Measurements from ENCODE around the gene KRT83.
"Not testable (repeated sequence)": the region's sequence is repeated elsewhere in the genome, so short reads cannot be mapped to it uniquely, and the experiment has no call there.

KRT83 gene

DNA sequence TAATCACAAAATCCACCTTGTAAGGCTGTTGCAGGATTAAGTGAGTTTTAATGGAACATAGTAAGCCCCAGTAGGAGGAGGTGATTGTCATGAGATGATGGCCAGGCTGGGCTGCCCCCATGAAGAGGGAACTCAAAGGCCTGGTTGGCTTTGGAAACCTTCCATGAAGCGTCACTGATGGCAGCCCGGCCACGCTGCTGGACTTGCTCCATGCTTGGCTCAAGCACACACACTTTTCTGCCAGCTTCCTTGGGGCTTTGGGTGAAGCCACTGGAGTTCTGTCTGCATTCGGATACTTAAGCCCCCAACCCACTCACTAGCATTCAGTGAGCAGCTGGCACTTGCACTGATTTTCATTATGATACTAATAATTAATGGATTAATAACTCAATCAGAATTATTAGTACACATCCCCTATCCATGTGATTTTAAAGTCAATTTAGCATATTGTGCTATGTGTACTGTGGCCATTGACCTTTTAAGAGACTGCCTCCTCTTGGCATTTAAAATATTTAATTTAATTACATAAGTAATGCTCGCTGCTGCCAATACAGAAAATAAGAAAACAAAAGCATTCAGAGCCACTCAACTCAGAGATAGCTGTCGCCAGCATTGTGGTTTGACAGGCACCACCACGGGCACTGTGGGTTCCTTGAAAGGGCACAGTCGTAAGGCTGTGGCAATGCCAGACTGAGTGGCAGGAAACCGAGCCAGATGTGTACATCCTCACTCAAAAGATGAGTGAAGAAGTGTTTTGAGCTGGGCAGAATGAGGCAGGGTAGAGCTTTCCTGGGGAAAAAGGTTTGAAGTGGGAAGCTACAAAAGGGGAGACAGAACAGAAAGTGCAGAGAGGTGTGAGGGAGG, 30.2 kb upstream of the KRT83 start:
- Histone ChIP-seq H3K9me3 (ENCODE audit: control insufficient read depth, insufficient read depth, low read length) (no peaks in the 10 kb centered on the region), H3K4me1 (ENCODE audit: control insufficient read depth, insufficient read depth, low read length) (no peaks in the 10 kb centered on the region), H3K27me3 (ENCODE audit: control insufficient read depth, insufficient read depth, low read length) (peaks cover 2% of the 10 kb centered on the region), H3K4me3 (ENCODE audit: low read depth, low read length) (no peak overlapping the region), H3K36me3 (ENCODE audit: control insufficient read depth, insufficient read depth, low read length) (no peaks in the 10 kb centered on the region), H3K9ac (ENCODE audit: low read depth, low read length) (no peak overlapping the region)

DNA sequence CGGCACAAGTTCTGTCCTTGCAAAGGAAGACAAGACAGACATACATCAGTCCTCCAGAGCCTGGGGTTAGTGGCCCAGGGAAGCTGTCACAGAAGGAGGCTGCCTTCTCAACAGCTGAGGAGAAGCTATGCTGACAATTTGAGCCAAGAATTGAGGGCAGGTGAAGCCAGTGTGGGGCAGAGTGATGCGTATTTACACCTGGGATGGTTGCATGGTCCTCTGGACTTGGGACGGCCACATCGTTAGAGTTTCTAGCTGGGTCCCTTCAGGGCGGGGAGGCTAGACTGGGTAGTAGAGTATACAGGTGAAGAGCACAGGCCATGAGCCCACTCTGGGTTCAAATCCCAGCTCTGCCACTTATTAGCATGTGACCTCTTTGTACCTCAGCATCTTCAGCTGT, 29.6 kb upstream of the KRT83 start:
- peaks cover 2% of the 10 kb centered on the region for H3K27me3 ChIP-seq (ENCODE audit: control insufficient read depth, insufficient read depth, low read length)
- no peaks in the 10 kb centered on the region for H3K9me3 ChIP-seq (ENCODE audit: control insufficient read depth, insufficient read depth, low read length)
- no peak overlapping the region for H3K4me3 ChIP-seq (ENCODE audit: low read depth, low read length)
- no peak overlapping the region for H3K9ac ChIP-seq (ENCODE audit: low read depth, low read length)
- no peaks in the 10 kb centered on the region for H3K4me1 ChIP-seq (ENCODE audit: control insufficient read depth, insufficient read depth, low read length)
- H3K36me3 ChIP-seq (ENCODE audit: control insufficient read depth, insufficient read depth, low read length): no peaks in the 10 kb centered on the region

DNA sequence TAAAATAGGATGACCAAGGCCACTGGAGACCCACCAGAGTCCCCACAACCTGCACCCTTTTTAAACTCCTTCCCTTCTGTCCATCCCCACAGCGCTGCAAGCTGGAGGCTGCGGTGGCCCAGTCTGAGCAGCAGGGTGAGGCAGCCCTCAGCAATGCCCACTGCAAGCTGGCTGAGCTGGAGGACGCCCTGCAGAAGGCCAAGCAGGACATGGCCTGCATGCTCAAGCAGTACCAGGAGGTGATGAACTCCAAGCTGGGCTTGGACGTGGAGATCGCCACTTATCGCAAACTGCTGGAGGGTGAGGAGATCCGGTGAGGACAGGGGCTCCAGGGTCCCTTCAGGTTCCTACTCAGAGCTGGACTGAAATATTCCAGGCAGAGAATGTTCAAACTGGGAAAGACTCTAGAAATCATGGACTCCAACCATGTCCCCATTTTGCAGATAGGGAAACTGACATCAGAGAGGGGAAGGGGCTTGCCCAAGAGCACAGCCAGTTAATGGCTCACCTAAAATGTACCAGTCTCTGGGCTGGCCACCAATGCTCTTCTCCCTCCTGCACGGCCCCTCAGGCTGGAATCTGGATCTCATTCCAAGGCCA, 28.9 kb upstream of the KRT83 start:
- H3K9ac ChIP-seq (ENCODE audit: low read depth, low read length): no peak overlapping the region
- no peak overlapping the region for H3K4me3 ChIP-seq (ENCODE audit: low read depth, low read length)
- no peaks in the 10 kb centered on the region for H3K36me3 ChIP-seq (ENCODE audit: control insufficient read depth, insufficient read depth, low read length)
- no peaks in the 10 kb centered on the region for H3K4me1 ChIP-seq (ENCODE audit: control insufficient read depth, insufficient read depth, low read length)
- no peaks in the 10 kb centered on the region for H3K9me3 ChIP-seq (ENCODE audit: control insufficient read depth, insufficient read depth, low read length)
- peaks cover 2% of the 10 kb centered on the region for H3K27me3 ChIP-seq (ENCODE audit: control insufficient read depth, insufficient read depth, low read length)

DNA sequence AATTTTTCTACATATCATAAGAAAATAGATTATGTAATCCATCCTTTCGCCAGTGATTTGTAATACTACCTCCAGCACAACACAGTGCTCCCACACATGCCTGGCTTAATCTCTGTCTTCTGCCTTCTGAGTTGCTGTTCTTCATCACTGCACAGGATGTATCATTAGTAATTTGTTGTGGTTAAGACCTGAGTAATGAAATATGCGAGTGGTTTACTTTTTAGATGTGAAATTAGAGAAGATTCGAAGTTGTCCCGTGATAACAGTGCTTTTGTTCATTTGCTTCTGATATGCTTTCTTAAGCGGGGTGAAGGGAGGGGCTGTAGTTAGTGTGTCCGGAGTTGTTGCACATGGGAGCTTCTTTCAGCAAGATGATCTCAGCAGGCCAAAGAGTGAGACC, 28.0 kb upstream of the KRT83 start:
- Histone ChIP-seq H3K4me1 (ENCODE audit: control insufficient read depth, insufficient read depth, low read length) (no peaks in the 10 kb centered on the region), H3K4me3 (ENCODE audit: low read depth, low read length) (no peak overlapping the region), H3K9ac (ENCODE audit: low read depth, low read length) (no peak overlapping the region), H3K27me3 (ENCODE audit: control insufficient read depth, insufficient read depth, low read length) (peaks cover 2% of the 10 kb centered on the region), H3K9me3 (ENCODE audit: control insufficient read depth, insufficient read depth, low read length) (no peaks in the 10 kb centered on the region), H3K36me3 (ENCODE audit: control insufficient read depth, insufficient read depth, low read length) (no peaks in the 10 kb centered on the region)

DNA sequence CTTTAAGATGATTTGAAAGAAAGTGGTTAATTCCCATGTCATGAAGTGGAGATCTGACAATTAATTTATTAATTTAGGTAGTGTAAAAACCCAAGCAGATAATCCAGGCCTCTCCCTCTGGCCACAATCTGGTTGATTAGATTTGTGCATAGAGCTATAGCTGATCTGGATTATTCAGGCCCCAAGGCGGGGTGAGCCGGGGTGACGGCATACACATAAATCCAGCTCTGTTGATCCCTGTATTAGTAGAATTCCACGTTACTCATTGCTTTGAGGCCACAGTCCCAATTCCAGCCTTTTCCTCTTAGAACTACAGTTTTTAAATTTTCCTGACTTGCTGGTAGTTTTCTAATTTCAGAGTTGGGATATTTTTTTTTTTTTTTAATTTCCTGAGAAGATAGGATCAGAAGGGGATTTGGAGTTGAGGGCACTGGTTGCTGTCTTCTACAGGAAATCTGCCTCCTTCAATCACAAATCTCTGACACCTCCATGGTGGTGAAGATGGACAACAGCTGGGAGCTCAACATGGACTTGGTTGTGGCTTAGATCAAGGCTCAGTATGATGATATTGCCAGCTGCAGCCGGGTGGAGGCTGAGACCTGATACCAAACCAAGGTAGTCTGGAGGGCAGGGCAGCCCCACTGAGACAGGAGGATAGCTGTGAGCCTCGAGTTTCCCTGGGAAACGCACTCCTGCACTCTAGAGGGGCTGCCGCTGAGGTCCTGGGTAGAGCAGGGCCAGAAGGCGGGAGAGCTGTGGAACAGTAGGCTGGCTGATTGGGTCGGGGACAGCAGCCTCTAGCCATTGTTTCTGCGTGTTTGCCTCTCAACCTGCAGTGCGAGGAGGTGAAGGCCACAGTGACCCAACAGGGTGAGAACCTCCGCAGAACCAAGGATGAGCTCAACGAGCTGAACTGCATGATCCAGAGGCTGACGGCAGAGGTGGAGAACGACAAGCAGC, 26.6 kb upstream of the KRT83 start:
- Histone ChIP-seq H3K4me1 (ENCODE audit: control insufficient read depth, insufficient read depth, low read length) (no peaks in the 10 kb centered on the region), H3K36me3 (ENCODE audit: control insufficient read depth, insufficient read depth, low read length) (no peaks in the 10 kb centered on the region), H3K9me3 (ENCODE audit: control insufficient read depth, insufficient read depth, low read length) (no peaks in the 10 kb centered on the region), H3K4me3 (ENCODE audit: low read depth, low read length) (no peak overlapping the region), H3K27me3 (ENCODE audit: control insufficient read depth, insufficient read depth, low read length) (peaks cover 2% of the 10 kb centered on the region), H3K9ac (ENCODE audit: low read depth, low read length) (no peak overlapping the region)

DNA sequence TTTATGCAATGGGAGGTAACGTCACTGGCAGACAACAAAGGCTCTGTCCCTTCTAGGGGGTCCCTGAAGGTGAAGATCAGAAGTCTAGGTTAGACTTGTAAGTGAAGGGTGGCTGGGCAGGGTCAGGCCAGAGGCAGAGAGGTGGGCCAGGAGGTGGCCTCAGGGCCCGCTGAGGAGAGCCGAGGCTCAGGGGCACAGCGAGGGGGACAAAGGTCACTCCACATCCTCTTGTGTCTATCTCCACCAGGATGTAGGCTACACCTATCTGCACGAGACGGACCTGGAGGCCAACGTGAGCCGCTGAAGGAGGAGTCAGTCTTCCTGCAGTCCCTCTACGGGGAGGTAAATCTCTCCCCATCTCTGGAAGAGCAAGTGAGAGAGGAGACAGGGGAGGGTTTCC, 25.8 kb upstream of the KRT83 start:
- H3K9ac ChIP-seq (ENCODE audit: low read depth, low read length): no peak overlapping the region

DNA sequence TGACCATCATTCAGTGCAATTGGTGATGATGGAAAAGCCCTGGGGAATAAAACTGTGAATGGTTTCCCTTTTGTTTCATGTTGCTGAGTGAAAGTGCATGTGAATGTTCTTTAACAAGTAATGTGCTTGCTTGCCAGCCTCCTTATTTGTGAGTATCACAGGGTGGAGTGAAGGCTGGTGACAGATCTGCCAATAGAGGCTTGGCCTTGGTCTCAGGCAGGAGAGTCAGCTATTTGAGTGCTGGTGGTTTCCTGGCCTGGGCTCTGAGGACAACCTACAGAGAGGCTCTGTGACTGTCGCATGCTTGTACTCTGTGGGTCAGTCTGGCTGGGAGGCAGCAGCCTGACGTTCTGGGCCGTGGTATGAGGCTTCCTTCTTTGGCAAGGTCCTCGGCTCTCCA, 25.4 kb upstream of the KRT83 start:
- Histone ChIP-seq H3K36me3 (ENCODE audit: control insufficient read depth, insufficient read depth, low read length) (no peaks in the 10 kb centered on the region), H3K27me3 (ENCODE audit: control insufficient read depth, insufficient read depth, low read length) (peaks cover 2% of the 10 kb centered on the region), H3K4me3 (ENCODE audit: low read depth, low read length) (no peak overlapping the region), H3K9ac (ENCODE audit: low read depth, low read length) (no peak overlapping the region), H3K4me1 (ENCODE audit: control insufficient read depth, insufficient read depth, low read length) (no peaks in the 10 kb centered on the region), H3K9me3 (ENCODE audit: control insufficient read depth, insufficient read depth, low read length) (no peaks in the 10 kb centered on the region)

More for the DNA sequence above, 25.8 kb upstream of the KRT83 start:
- Histone ChIP-seq H3K9me3 (ENCODE audit: control insufficient read depth, insufficient read depth, low read length) (no peaks in the 10 kb centered on the region), H3K4me3 (ENCODE audit: low read depth, low read length) (no peak overlapping the region), H3K27me3 (ENCODE audit: control insufficient read depth, insufficient read depth, low read length) (peaks cover 2% of the 10 kb centered on the region), H3K4me1 (ENCODE audit: control insufficient read depth, insufficient read depth, low read length) (no peaks in the 10 kb centered on the region), H3K36me3 (ENCODE audit: control insufficient read depth, insufficient read depth, low read length) (no peaks in the 10 kb centered on the region)

DNA sequence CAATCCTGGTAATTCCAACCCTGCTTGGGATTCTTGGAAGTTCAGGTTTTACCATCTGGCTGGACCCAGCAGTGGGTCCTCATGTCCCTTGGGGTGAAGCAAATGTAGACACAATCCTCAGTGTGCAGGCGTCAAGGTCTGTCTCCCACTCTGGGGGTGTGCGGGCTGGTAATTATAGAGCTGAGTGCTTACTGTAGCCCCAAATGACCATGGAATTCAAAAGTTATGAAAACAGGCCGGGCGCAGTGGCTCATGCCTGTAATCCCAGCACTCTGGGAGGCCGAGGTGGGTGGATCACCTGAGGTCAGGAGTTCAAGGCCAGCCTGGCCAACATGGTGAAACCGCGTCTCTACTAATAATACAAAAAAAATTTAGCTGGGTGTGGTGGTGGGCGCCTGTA, 23.8 kb upstream of the KRT83 start:
- not testable (repeated sequence) for H3K36me3 ChIP-seq (ENCODE audit: control insufficient read depth, insufficient read depth, low read length); H3K4me1 ChIP-seq (ENCODE audit: control insufficient read depth, insufficient read depth, low read length); H3K9ac ChIP-seq (ENCODE audit: low read depth, low read length); H3K9me3 ChIP-seq (ENCODE audit: control insufficient read depth, insufficient read depth, low read length); H3K4me3 ChIP-seq (ENCODE audit: low read depth, low read length); H3K27me3 ChIP-seq (ENCODE audit: control insufficient read depth, insufficient read depth, low read length)

DNA sequence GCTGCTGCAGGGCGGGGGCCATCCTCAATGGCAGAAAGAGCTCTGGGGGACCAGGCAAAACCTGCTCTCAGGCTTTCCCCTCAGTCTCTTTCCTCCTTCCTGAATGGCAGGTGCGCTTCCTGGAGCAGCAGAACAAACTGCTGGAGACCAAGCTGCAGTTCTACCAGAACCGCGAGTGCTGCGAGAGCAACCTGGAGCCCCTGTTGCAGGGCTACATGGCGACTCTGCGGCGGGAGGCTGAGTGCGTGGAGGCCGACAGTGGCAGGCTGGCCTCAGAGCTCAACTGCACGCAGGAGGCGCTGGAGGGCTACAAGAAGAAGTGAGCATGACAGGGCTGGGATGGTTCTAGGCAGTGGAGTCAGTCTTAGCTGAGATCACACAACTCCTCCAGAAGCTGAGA, 22.9 kb upstream of the KRT83 start:
- Histone ChIP-seq H3K4me1 (ENCODE audit: control insufficient read depth, insufficient read depth, low read length) (no peaks in the 10 kb centered on the region), H3K9me3 (ENCODE audit: control insufficient read depth, insufficient read depth, low read length) (no peaks in the 10 kb centered on the region), H3K9ac (ENCODE audit: low read depth, low read length) (no peak overlapping the region), H3K36me3 (ENCODE audit: control insufficient read depth, insufficient read depth, low read length) (no peaks in the 10 kb centered on the region), H3K4me3 (ENCODE audit: low read depth, low read length) (no peak overlapping the region), H3K27me3 (ENCODE audit: control insufficient read depth, insufficient read depth, low read length) (no peaks in the 10 kb centered on the region)

DNA sequence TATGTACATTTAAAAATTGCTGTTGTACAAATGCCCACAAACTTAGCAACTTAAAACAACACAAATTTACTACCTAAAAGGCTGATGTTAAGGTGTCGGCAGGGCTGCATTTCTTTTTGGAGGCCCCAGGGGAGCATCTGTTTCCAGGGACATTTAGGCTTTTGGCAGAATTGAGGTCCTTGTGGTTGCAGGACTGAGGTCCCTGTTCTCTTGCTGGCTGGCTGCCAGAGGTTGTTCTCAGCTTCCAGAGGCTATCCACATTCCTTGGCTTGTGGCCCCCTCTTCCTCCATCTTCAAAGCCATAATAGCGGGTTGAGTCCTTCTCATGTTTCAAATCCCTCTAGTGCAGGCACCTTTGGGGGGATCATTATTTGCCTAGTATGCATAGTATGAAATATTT, 22.4 kb upstream of the KRT83 start:
- H3K4me1 ChIP-seq (ENCODE audit: control insufficient read depth, insufficient read depth, low read length): no peaks in the 10 kb centered on the region
- no peaks in the 10 kb centered on the region for H3K27me3 ChIP-seq (ENCODE audit: control insufficient read depth, insufficient read depth, low read length)
- H3K9me3 ChIP-seq (ENCODE audit: control insufficient read depth, insufficient read depth, low read length): no peaks in the 10 kb centered on the region
- H3K9ac ChIP-seq (ENCODE audit: low read depth, low read length): no peak overlapping the region
- H3K4me3 ChIP-seq (ENCODE audit: low read depth, low read length): no peak overlapping the region
- no peaks in the 10 kb centered on the region for H3K36me3 ChIP-seq (ENCODE audit: control insufficient read depth, insufficient read depth, low read length)

DNA sequence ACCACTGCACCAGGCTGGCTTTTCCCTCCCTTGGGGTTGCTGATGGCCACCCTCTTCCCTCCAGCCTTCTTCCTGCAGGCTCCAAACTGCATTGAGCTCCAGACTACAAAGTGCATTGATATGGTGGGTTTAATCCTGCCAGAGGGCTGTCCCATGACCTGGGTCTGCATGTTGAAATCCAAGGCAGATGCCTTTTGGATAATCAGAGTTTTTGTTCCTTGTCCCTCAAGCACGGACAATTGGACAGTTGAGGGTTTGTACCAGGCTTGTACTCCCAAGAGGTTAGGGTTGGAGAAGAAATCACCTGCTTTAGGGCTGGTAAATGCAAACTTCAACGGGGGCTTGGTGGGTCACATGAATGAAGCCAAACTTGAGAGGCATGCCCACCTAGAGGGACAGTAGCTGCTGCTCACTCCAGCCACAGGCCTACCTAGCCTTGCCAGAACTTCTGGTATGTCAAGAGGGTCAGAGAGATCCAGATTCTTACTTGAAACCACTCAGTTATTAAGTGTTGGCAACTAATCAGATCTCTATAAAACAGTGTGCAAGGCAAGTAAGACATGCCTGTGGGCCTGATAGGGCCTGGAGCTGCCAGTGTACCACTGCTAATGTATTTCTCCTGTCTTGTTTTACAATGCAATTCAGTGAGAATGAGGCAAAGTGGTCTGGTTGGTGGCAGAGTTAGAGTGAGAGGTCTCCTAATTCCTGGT, 21.7 kb upstream of the KRT83 start:
- Histone ChIP-seq H3K27me3 (ENCODE audit: control insufficient read depth, insufficient read depth, low read length) (no peaks in the 10 kb centered on the region), H3K4me1 (ENCODE audit: control insufficient read depth, insufficient read depth, low read length) (no peaks in the 10 kb centered on the region), H3K9me3 (ENCODE audit: control insufficient read depth, insufficient read depth, low read length) (no peaks in the 10 kb centered on the region), H3K36me3 (ENCODE audit: control insufficient read depth, insufficient read depth, low read length) (no peaks in the 10 kb centered on the region), H3K4me3 (ENCODE audit: low read depth, low read length) (no peak overlapping the region), H3K9ac (ENCODE audit: low read depth, low read length) (no peak overlapping the region)

All from iPS-15b (cell line).